HL-60 (cell line): Measurements from ENCODE around the gene OR4K1.

ENCODE experiments used
- DNase-seq, 2 experiments: peaks; one replicate each; pipeline ENCODE4 v3.0.0-alpha.2; 2010 to 2020; ENCODE audit warnings: low read depth in 1 of 2, low spot score in 1 of 2
- H3K27ac ChIP-seq: fragments of 250-450 bp; sonication (Bioruptor Pico); replicated peaks from 2 replicates; pipeline ENCODE4 v1.5.1; 2020; ENCODE audit warnings: mild to moderate bottlenecking, moderate library complexity
- H3K27me3 ChIP-seq: fragments of 250-450 bp; sonication (Bioruptor Pico); 2 replicates; pipeline ENCODE4 v1.5.1; 2021; ENCODE audit warnings: mild to moderate bottlenecking, moderate library complexity; ENCODE audit not compliant: insufficient read depth, poor library complexity, severe bottlenecking
- H3K4me3 ChIP-seq: replicated peaks from 2 replicates; pipeline ENCODE4 v1.5.1; 2011; ENCODE audit warnings: mild to moderate bottlenecking, control low read depth, low read length; ENCODE audit not compliant: insufficient read depth
- GABPA ChIP-seq: IDR thresholded peaks from 2 replicates; pipeline ENCODE4 v1.6.1; 2012; ENCODE audit warnings: low read depth
- POLR2AphosphoS5 ChIP-seq: IDR thresholded peaks from 2 replicates; pipeline ENCODE4 v1.6.1; 2012; ENCODE audit warnings: low read depth
- REST ChIP-seq: IDR thresholded peaks from 2 replicates; pipeline ENCODE4 v1.6.1; 2012; ENCODE audit warnings: low read depth; ENCODE audit not compliant: insufficient replicate concordance
- SPI1 ChIP-seq: IDR thresholded peaks from 2 replicates; pipeline ENCODE4 v1.6.1; 2012; ENCODE audit warnings: low read depth, mild to moderate bottlenecking, borderline replicate concordance
- TF ChIP-seq, protein P1 (sequence below): IDR thresholded peaks from one replicate; pipeline ENCODE4 v1.5.1; 2011; ENCODE audit warnings: low read length, control low read depth, inconsistent platforms; ENCODE audit not compliant: insufficient read depth

The OR4K1 gene

GRCh38 chr14:19917243-19917642 lies 13.5 kb upstream of the OR4K1 start:
- no peak overlapping the region for H3K27ac ChIP-seq
- no peak overlapping the region for H3K4me3 ChIP-seq
- H3K27me3 ChIP-seq = peaks cover 4% of the 10 kb centered on the region
- DNase-seq = no peak
- no peak for TF ChIP-seq GABPA

- DNase-seq = no peak
- Histone ChIP-seq H3K27ac (no peak overlapping the region), H3K27me3 (peaks cover 4% of the 10 kb centered on the region), H3K4me3 (no peak overlapping the region)
- no peak for TF ChIP-seq GABPA
- TF ChIP-seq REST = no peak
- TF ChIP-seq POLR2AphosphoS5 = no peak
- no peak for TF ChIP-seq SPI1
- TF ChIP-seq, protein P1, sequence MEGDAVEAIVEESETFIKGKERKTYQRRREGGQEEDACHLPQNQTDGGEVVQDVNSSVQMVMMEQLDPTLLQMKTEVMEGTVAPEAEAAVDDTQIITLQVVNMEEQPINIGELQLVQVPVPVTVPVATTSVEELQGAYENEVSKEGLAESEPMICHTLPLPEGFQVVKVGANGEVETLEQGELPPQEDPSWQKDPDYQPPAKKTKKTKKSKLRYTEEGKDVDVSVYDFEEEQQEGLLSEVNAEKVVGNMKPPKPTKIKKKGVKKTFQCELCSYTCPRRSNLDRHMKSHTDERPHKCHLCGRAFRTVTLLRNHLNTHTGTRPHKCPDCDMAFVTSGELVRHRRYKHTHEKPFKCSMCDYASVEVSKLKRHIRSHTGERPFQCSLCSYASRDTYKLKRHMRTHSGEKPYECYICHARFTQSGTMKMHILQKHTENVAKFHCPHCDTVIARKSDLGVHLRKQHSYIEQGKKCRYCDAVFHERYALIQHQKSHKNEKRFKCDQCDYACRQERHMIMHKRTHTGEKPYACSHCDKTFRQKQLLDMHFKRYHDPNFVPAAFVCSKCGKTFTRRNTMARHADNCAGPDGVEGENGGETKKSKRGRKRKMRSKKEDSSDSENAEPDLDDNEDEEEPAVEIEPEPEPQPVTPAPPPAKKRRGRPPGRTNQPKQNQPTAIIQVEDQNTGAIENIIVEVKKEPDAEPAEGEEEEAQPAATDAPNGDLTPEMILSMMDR = no peak
Measured at GRCh38 chr14:19917955-19918518, 12.7 kb upstream of the OR4K1 start.

- Histone ChIP-seq H3K27me3 (peaks cover 4% of the 10 kb centered on the region), H3K27ac (no peak overlapping the region), H3K4me3 (no peak overlapping the region)
- no peak for DNase-seq
- TF ChIP-seq, protein P1 = no peak
- TF ChIP-seq POLR2AphosphoS5 (no peak), SPI1 (no peak), REST (no peak), GABPA (no peak)
Measured at GRCh38 chr14:19918553-19919264, 12.0 kb upstream of the OR4K1 start.

DNA sequence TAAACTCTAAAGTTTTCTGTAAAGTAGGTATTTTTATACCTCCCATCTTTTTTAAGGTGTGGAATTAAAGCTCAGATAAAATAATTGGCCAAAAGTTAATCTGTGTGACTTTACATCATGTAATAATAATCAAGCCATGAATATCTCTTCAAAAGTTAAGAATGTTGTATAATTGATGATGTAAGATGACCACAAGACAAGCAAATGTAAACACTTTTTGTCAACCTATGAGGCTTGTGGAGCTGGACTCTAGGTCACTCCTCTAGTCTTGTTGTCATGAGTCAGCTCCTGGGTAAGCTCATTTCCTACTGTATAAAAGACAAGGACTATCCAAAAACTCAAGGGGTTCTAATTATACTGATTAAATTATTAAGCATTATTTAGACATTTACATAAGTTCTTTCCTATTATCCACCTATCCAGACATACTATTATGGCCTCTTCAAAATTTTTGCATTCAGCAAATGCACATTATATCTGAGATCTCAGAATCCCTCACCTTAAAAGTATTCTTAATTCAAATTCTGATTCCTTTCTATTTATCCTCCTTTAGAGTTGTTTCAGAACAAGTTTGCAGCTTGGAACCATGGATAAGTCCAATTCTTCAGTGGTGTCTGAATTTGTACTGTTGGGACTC lies 10.6 kb upstream of the OR4K1 start, which contains the start of gene OR4K5:
TSS of gene OR4K5 (plus strand) at position 587 of the 637 bp plus-strand sequence. CDS start at position 587, 0 bp downstream.
- no peak for DNase-seq
- no peak for TF ChIP-seq POLR2AphosphoS5
- no peak for TF ChIP-seq GABPA
- TF ChIP-seq REST = no peak
- no peak for TF ChIP-seq SPI1
- TF ChIP-seq, protein P1 = no peak
- Histone ChIP-seq H3K27ac (no peak within 1 kb of the TSS), H3K27me3 (peaks cover 4% of the 10 kb centered on the region), H3K4me3 (no peak within 1 kb of the TSS)
